H9 (cell line): Measurements from ENCODE around the gene PARD3. TPM values are rescaled to one million over a fixed set of nuclear protein-coding genes. Genes with fewer than 3 reads are reported as not detected.

ENCODE experiments used
- DNase-seq: peaks from one replicate; pipeline ENCODE4 v3.0.0-alpha.2; 2017
- H2AFZ ChIP-seq: one replicate; pipeline ENCODE4 v1.6.1; 2013; ENCODE audit warnings: mild to moderate bottlenecking, low read length, control low read depth, moderate library complexity
- H2AK5ac ChIP-seq: 2 replicates; pipeline ENCODE4 v1.6.1; 2013; ENCODE audit warnings: low read length, control low read depth, mixed read lengths; ENCODE audit not compliant: insufficient read length
- H2BK120ac ChIP-seq: one replicate; pipeline ENCODE4 v1.6.1; 2013; ENCODE audit warnings: low read depth, mild to moderate bottlenecking, low read length, control low read depth, inconsistent platforms; ENCODE audit not compliant: poor library complexity, severe bottlenecking
- H2BK12ac ChIP-seq: 2 replicates; pipeline ENCODE4 v1.6.1; 2013; ENCODE audit warnings: low read length, control low read depth, mixed read lengths, low read depth; ENCODE audit not compliant: insufficient read length
- H2BK15ac ChIP-seq: 2 replicates; pipeline ENCODE4 v1.6.1; 2013; ENCODE audit warnings: low read depth, low read length, control low read depth
- H2BK20ac ChIP-seq: one replicate; pipeline ENCODE4 v1.6.1; 2013; ENCODE audit warnings: low read depth, mild to moderate bottlenecking, low read length, control low read depth, inconsistent platforms; ENCODE audit not compliant: poor library complexity, severe bottlenecking
- H2BK5ac ChIP-seq: 2 replicates; pipeline ENCODE4 v1.6.1; 2013; ENCODE audit warnings: low read length, control low read depth, mixed read lengths; ENCODE audit not compliant: insufficient read length
- H3K14ac ChIP-seq: 2 replicates; pipeline ENCODE4 v1.6.1; 2013; ENCODE audit warnings: low read length, control low read depth; ENCODE audit not compliant: insufficient read depth
- H3K18ac ChIP-seq: 2 replicates; pipeline ENCODE4 v1.6.1; 2013; ENCODE audit warnings: low read depth, mild to moderate bottlenecking, mixed read lengths, low read length, control low read depth; ENCODE audit not compliant: insufficient read length
- H3K23ac ChIP-seq: 2 replicates; pipeline ENCODE4 v1.6.1; 2013; ENCODE audit warnings: low read length, control low read depth, mixed read lengths, low read depth; ENCODE audit not compliant: insufficient read length
- H3K23me2 ChIP-seq: 2 replicates; pipeline ENCODE4 v1.6.1; 2013; ENCODE audit warnings: low read depth, mild to moderate bottlenecking, mixed read lengths, low read length, control low read depth; ENCODE audit not compliant: insufficient read length, poor library complexity, severe bottlenecking
- H3K27ac ChIP-seq: 2 replicates; pipeline ENCODE4 v1.5.1; 2013; ENCODE audit warnings: low read length, control low read depth, mixed read lengths, low read depth; ENCODE audit not compliant: insufficient read length
- H3K27me3 ChIP-seq: 2 replicates; pipeline ENCODE4 v1.6.1; 2013; ENCODE audit warnings: low read length, control low read depth, inconsistent platforms; ENCODE audit not compliant: insufficient read depth
- H3K4ac ChIP-seq: 2 replicates; pipeline ENCODE4 v1.6.1; 2013; ENCODE audit warnings: low read depth, mild to moderate bottlenecking, control low read depth, inconsistent platforms, low read length, moderate library complexity
- H3K4me1 ChIP-seq: 2 replicates; pipeline ENCODE4 v1.6.1; 2013; ENCODE audit warnings: low read length, control low read depth, inconsistent platforms; ENCODE audit not compliant: insufficient read depth
- H3K4me2 ChIP-seq: 2 replicates; pipeline ENCODE4 v1.6.1; 2013; ENCODE audit warnings: low read length, control low read depth, mixed read lengths; ENCODE audit not compliant: insufficient read length, insufficient read depth
- H3K56ac ChIP-seq: 2 replicates; pipeline ENCODE4 v1.6.1; 2013; ENCODE audit warnings: low read depth, mild to moderate bottlenecking, mixed read lengths, low read length, control low read depth; ENCODE audit not compliant: insufficient read length
- H3K79me1 ChIP-seq: 2 replicates; pipeline ENCODE4 v1.6.1; 2013; ENCODE audit warnings: low read depth, mild to moderate bottlenecking, moderate library complexity, low read length, control low read depth, inconsistent platforms; ENCODE audit not compliant: insufficient read depth, poor library complexity, severe bottlenecking
- H3K79me2 ChIP-seq: 2 replicates; pipeline ENCODE4 v1.6.1; 2013; ENCODE audit warnings: low read length, control low read depth, inconsistent platforms; ENCODE audit not compliant: insufficient read depth
- H3K9ac ChIP-seq: 2 replicates; pipeline ENCODE4 v1.6.1; 2013; ENCODE audit warnings: low read length, control low read depth, mixed read lengths; ENCODE audit not compliant: insufficient read length; ENCODE audit errors: extremely low read depth
- H3K9me3 ChIP-seq: one replicate; pipeline ENCODE4 v1.6.1; 2013; ENCODE audit warnings: low read depth, low read length, inconsistent platforms; ENCODE audit not compliant: control insufficient read depth
- H3T11ph ChIP-seq: one replicate; pipeline ENCODE4 v1.6.1; 2013; ENCODE audit warnings: mild to moderate bottlenecking, low read length, control low read depth, inconsistent platforms
- H4K20me1 ChIP-seq: one replicate; pipeline ENCODE4 v1.6.1; 2013; ENCODE audit not compliant: control insufficient read depth, insufficient read length, insufficient read depth
- H4K5ac ChIP-seq: 2 replicates; pipeline ENCODE4 v1.6.1; 2013; ENCODE audit warnings: low read depth, mild to moderate bottlenecking, mixed read lengths, low read length, control low read depth; ENCODE audit not compliant: insufficient read length
- H4K8ac ChIP-seq: replicated peaks from 2 replicates; pipeline ENCODE4 v1.6.1; 2013; ENCODE audit warnings: low read length, control low read depth, mixed read lengths, low read depth; ENCODE audit not compliant: insufficient read length
- H4K91ac ChIP-seq: 2 replicates; pipeline ENCODE4 v1.6.1; 2013; ENCODE audit warnings: low read depth, mild to moderate bottlenecking, moderate library complexity, mixed read lengths, low read length, control low read depth; ENCODE audit not compliant: insufficient read length
- H3K27ac Mint-ChIP-seq, 3 experiments: 2 replicates in 2 of 3; 3 replicates in 1 of 3; pipeline ENCODE4 v1.8.0; 2020 to 2021; ENCODE audit warnings: mixed read lengths in 3 of 3, mild to moderate bottlenecking in 1 of 3, moderate library complexity in 1 of 3
- H3K27me3 Mint-ChIP-seq: 2 replicates; pipeline ENCODE4 v1.8.0; 2021; ENCODE audit warnings: low read depth, mild to moderate bottlenecking, moderate library complexity, mixed read lengths
- H3K36me3 Mint-ChIP-seq, 3 experiments: 2 replicates in 2 of 3; 3 replicates in 1 of 3; pipeline ENCODE4 v1.8.0; 2020 to 2021; ENCODE audit warnings: low read depth in 3 of 3, mixed read lengths in 3 of 3; ENCODE audit not compliant: insufficient read depth in 1 of 3
- H3K4me1 Mint-ChIP-seq, 2 experiments: 2 replicates each; pipeline ENCODE4 v1.8.0; 2020; ENCODE audit warnings: mixed read lengths in 2 of 2
- H3K4me3 Mint-ChIP-seq, 2 experiments: 2 replicates in 1 of 2; 3 replicates in 1 of 2; pipeline ENCODE4 v1.8.0; 2020 to 2021; ENCODE audit warnings: mild to moderate bottlenecking in 2 of 2, mixed read lengths in 2 of 2, moderate library complexity in 1 of 2
- H3K9me3 Mint-ChIP-seq, 2 experiments: 2 replicates in 1 of 2; 3 replicates in 1 of 2; pipeline ENCODE4 v1.8.0; 2020; ENCODE audit warnings: mild to moderate bottlenecking in 2 of 2, mixed read lengths in 2 of 2, moderate library complexity in 1 of 2
- CTCF ChIP-seq: fragments of 200-600 bp; sonication (generic); conservative IDR thresholded peaks from 3 replicates; pipeline ENCODE4 v1.8.0; 2021; ENCODE audit warnings: antibody characterized with exemption, mild to moderate bottlenecking
- WGBS: extraction: QIAGEN DNeasy Blood & Tissue Kit; methylation state at CpG from one replicate; pipeline ENCODE4 v1.1.7; 2013; ENCODE audit warnings: missing lambda C conversion rate, low lambda C conversion rate, mixed read lengths; ENCODE audit not compliant: insufficient read length; ENCODE audit errors: extremely low coverage; 5-methylcytosine and 5-hydroxymethylcytosine counted together
- total RNA-seq: library from RNA; stranded (reverse); gene quantifications from 2 replicates; pipeline ENCODE4 v1.2.1, GENCODE V29; 2021

Gene PARD3
- total RNA-seq, 1 experiment from 2014 or later, result 44.7 TPM

GRCh38 chr10:34850558-34850957 is 35.5 kb upstream of the PARD3 start:
- Histone ChIP-seq H4K5ac (no peak overlapping the region), H3K9ac (no peak overlapping the region), H3K79me1 (no peaks in the 10 kb centered on the region), H4K20me1 (no peaks in the 10 kb centered on the region), H3K9me3 (no peaks in the 10 kb centered on the region), H3K27me3 (no peaks in the 10 kb centered on the region), H2AK5ac (no peak overlapping the region), H2BK15ac (no peak overlapping the region), H4K91ac (no peak overlapping the region), H3K27ac (no peak overlapping the region), H4K8ac (no peak overlapping the region), H2AFZ (no peak overlapping the region), H3K14ac (no peak overlapping the region), H3K23me2 (no peaks in the 10 kb centered on the region), H3K56ac (no peak overlapping the region), H3T11ph (no peak overlapping the region), H2BK12ac (no peak overlapping the region), H3K79me2 (no peaks in the 10 kb centered on the region), H3K4me2 (no peak overlapping the region), H2BK120ac (no peak overlapping the region), H3K4ac (no peak overlapping the region), H3K4me1 (no peaks in the 10 kb centered on the region), H2BK20ac (no peak overlapping the region), H3K18ac (no peak overlapping the region), H2BK5ac (no peak overlapping the region), H3K23ac (no peak overlapping the region)
- no CpG with 5 or more reads among the region's 3 CpGs for WGBS
- peaks cover 5 to 7% of the 10 kb centered on the region in 2 experiments; a peak in 3 of 4 replicates for H3K4me1 Mint-ChIP-seq
- no peak overlapping the region for H3K27ac Mint-ChIP-seq
- no peaks in the 10 kb centered on the region for H3K27me3 Mint-ChIP-seq
- TF ChIP-seq CTCF, result no peak
- H3K9me3 Mint-ChIP-seq, result no peaks in the 10 kb centered on the region
- DNase-seq, result no peak
- no peak overlapping the region for H3K4me3 Mint-ChIP-seq
- H3K36me3 Mint-ChIP-seq, result no peaks in the 10 kb centered on the region
